K562 (cell line): ENCODE data around the gene AIDA. TPM values are rescaled to one million over a fixed set of nuclear protein-coding genes. Genes with fewer than 3 reads are reported as not detected.
A peak's percentile ranks its signal among the peaks of the same experiment; 100 is the strongest.

ENCODE experiments used
- CBFA2T3 ChIP-seq: fragments of 450-650 bp; IDR thresholded peaks from 2 replicates; pipeline ENCODE4 v1.6.1; 2017
- EHMT2 ChIP-seq: fragments of 450-650 bp; IDR thresholded peaks from 2 replicates; pipeline ENCODE4 v1.6.1; 2018; ENCODE audit warnings: antibody characterized with exemption
- ELF2 ChIP-seq: fragments of 250-450 bp; sonication (Bioruptor Pico); IDR thresholded peaks from 2 replicates; pipeline ENCODE4 v1.5.0; 2021; ENCODE audit warnings: mild to moderate bottlenecking
- HDGF ChIP-seq: fragments of 450-650 bp; IDR thresholded peaks from 2 replicates; pipeline ENCODE4 v1.6.1; 2016
- MIER1 ChIP-seq: fragments of 450-650 bp; IDR thresholded peaks from 2 replicates; pipeline ENCODE4 v1.6.1; 2016; ENCODE audit warnings: antibody characterized with exemption, mild to moderate bottlenecking, low read depth
- NCOA4 ChIP-seq: fragments of 450-650 bp; IDR thresholded peaks from 2 replicates; pipeline ENCODE4 v1.6.1; 2018; ENCODE audit warnings: mild to moderate bottlenecking; ENCODE audit not compliant: partially characterized antibody
- NFIX ChIP-seq: fragments of 250-450 bp; sonication (Bioruptor Pico); IDR thresholded peaks from 2 replicates; pipeline ENCODE4 v1.4.0; 2020; ENCODE audit warnings: low read depth, mild to moderate bottlenecking, moderate library complexity
- NR3C1 ChIP-seq: sonication (generic); formaldehyde crosslinking; IDR thresholded peaks from 2 replicates; pipeline ENCODE4 v1.8.1; 2022; ENCODE audit warnings: missing genetic modification reagents
- NR4A1 ChIP-seq, 2 experiments: fragments of 250-450 bp in 1 of 2; fragments of 450-650 bp in 1 of 2; sonication (Bioruptor Pico) in 1 of 2; IDR thresholded peaks; 2 replicates each; pipeline versions ENCODE4 v1.4.0 to v1.6.1; 2016 to 2020; ENCODE audit warnings: mild to moderate bottlenecking in 2 of 2, missing compliant biosample characterization in 1 of 2, missing genetic modification characterization in 1 of 2, moderate library complexity in 1 of 2
- PRPF4 ChIP-seq: fragments of 200-400 bp; formaldehyde crosslinking; IDR thresholded peaks from one replicate; pipeline ENCODE4 v1.6.1; 2017; ENCODE audit warnings: low read length, low read depth, mild to moderate bottlenecking; ENCODE audit not compliant: insufficient read depth, poor library complexity, severe bottlenecking
- PTTG1 ChIP-seq: fragments of 450-650 bp; IDR thresholded peaks from 2 replicates; pipeline ENCODE4 v1.6.1; 2016; ENCODE audit warnings: low read depth, mild to moderate bottlenecking, missing genetic modification characterization, missing compliant biosample characterization
- SAFB2 ChIP-seq: fragments of 200-400 bp; formaldehyde crosslinking; IDR thresholded peaks from 2 replicates; pipeline ENCODE4 v1.6.1; 2018; ENCODE audit warnings: borderline replicate concordance, low read length, low read depth, moderate library complexity; ENCODE audit not compliant: severe bottlenecking
- TCF3 ChIP-seq: sonication (generic); formaldehyde crosslinking; IDR thresholded peaks from 2 replicates; pipeline ENCODE4 v1.4.0; 2020; ENCODE audit warnings: mild to moderate bottlenecking, missing genetic modification reagents
- TCF7 ChIP-seq: sonication (generic); IDR thresholded peaks from 2 replicates; pipeline ENCODE4 v1.6.1; 2016; ENCODE audit warnings: antibody characterized with exemption, borderline replicate concordance
- TSC22D4 ChIP-seq: fragments of 450-650 bp; IDR thresholded peaks from 2 replicates; pipeline ENCODE4 v1.6.1; 2016; ENCODE audit warnings: missing genetic modification characterization, missing biosample characterization, control low read depth
- ZNF124 ChIP-seq: sonication (generic); formaldehyde crosslinking; IDR thresholded peaks from 2 replicates; pipeline ENCODE4 v1.8.1; 2022; ENCODE audit warnings: missing genetic modification reagents
- ZNF253 ChIP-seq: fragments of 250-450 bp; sonication (Bioruptor Pico); conservative IDR thresholded peaks from 2 replicates; pipeline ENCODE4 v1.6.1; 2021; ENCODE audit warnings: mild to moderate bottlenecking
- polyA plus RNA-seq, 8 experiments: library from polyadenylated mRNA; depleted of rRNA in 4 of 8; stranded (reverse) in 5 of 8; unstranded in 3 of 8; fragments of >200 nt; fragmentation: Nextera tagmentation in 2 of 8; fragmentation: Illumina TruSeq in 1 of 8; extraction: Ambion mirVana in 2 of 8; extraction: Trizol in 1 of 8; gene quantifications; 2 replicates each; pipeline versions ENCODE4 v1.2.1 to v1.2.3, GENCODE V29; 2011 to 2014; ENCODE audit warnings: inconsistent platforms in 1 of 8, missing spikeins in 1 of 8
- total RNA-seq, 7 experiments: library from RNA; depleted of rRNA in 6 of 7; stranded (reverse); fragments of >200 nt in 6 of 7; fragmentation: Illumina TruSeq in 2 of 7; extraction: Trizol in 2 of 7; gene quantifications; 2 replicates each; pipeline versions ENCODE4 v1.2.1 to v1.2.3, GENCODE V29; 2011 to 2021; ENCODE audit warnings: low replicate concordance in 1 of 7
- TF ChIP-seq, protein P1 (sequence below): fragments of 450-650 bp; IDR thresholded peaks from 2 replicates; pipeline ENCODE4 v1.6.1; 2017; ENCODE audit warnings: antibody characterized with exemption, mild to moderate bottlenecking
- TF ChIP-seq, protein P2 (sequence below): fragments of 250-450 bp; sonication (Bioruptor Pico); IDR thresholded peaks from 2 replicates; pipeline ENCODE4 v1.4.0; 2020

AIDA gene
- total and polyA plus RNA-seq, 9 of the 15 experiments (the other 6 are each of a cell fraction or from before 2014, with no cell fraction given): 18.2 to 77.9 (median 24.9) TPM

GRCh38 chr1:222711319-222712252 is 705 bp downstream of the AIDA start (continued):
- TF ChIP-seq ZNF253 (CRISPR knock-in tag): no peak
- no peak for TF ChIP-seq NFIX (CRISPR knock-in tag)
- TF ChIP-seq EHMT2: no peak
- TF ChIP-seq NCOA4: no peak
- TF ChIP-seq NR4A1 (CRISPR knock-in tag; IDR thresholded peaks at IDR 0.05): no peak
- no peak for TF ChIP-seq NR4A1 (tag; IDR thresholded peaks at IDR 0.05)
- TF ChIP-seq TSC22D4: no peak
- peak; percentile 91 for TF ChIP-seq TCF3 (CRISPR knock-in tag)
- TF ChIP-seq SAFB2: no peak
- no peak for TF ChIP-seq MIER1
- TF ChIP-seq TCF7: peak; percentile 69; the same call in 1 of the 2 replicates
- TF ChIP-seq HDGF: no peak; the same call in 1 of the 2 replicates
- no peak for TF ChIP-seq ZNF124 (CRISPR knock-in tag)
- TF ChIP-seq PRPF4: no peak
- TF ChIP-seq CBFA2T3: peak; percentile 93
- TF ChIP-seq, protein P1, sequence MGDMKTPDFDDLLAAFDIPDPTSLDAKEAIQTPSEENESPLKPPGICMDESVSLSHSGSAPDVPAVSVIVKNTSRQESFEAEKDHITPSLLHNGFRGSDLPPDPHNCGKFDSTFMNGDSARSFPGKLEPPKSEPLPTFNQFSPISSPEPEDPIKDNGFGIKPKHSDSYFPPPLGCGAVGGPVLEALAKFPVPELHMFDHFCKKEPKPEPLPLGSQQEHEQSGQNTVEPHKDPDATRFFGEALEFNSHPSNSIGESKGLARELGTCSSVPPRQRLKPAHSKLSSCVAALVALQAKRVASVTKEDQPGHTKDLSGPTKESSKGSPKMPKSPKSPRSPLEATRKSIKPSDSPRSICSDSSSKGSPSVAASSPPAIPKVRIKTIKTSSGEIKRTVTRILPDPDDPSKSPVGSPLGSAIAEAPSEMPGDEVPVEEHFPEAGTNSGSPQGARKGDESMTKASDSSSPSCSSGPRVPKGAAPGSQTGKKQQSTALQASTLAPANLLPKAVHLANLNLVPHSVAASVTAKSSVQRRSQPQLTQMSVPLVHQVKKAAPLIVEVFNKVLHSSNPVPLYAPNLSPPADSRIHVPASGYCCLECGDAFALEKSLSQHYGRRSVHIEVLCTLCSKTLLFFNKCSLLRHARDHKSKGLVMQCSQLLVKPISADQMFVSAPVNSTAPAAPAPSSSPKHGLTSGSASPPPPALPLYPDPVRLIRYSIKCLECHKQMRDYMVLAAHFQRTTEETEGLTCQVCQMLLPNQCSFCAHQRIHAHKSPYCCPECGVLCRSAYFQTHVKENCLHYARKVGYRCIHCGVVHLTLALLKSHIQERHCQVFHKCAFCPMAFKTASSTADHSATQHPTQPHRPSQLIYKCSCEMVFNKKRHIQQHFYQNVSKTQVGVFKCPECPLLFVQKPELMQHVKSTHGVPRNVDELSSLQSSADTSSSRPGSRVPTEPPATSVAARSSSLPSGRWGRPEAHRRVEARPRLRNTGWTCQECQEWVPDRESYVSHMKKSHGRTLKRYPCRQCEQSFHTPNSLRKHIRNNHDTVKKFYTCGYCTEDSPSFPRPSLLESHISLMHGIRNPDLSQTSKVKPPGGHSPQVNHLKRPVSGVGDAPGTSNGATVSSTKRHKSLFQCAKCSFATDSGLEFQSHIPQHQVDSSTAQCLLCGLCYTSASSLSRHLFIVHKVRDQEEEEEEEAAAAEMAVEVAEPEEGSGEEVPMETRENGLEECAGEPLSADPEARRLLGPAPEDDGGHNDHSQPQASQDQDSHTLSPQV: no peak
- TF ChIP-seq PTTG1 (tag): no peak
- TF ChIP-seq NR3C1: no peak
- TF ChIP-seq ELF2 (CRISPR knock-in tag): no peak
- TF ChIP-seq, protein P2, sequence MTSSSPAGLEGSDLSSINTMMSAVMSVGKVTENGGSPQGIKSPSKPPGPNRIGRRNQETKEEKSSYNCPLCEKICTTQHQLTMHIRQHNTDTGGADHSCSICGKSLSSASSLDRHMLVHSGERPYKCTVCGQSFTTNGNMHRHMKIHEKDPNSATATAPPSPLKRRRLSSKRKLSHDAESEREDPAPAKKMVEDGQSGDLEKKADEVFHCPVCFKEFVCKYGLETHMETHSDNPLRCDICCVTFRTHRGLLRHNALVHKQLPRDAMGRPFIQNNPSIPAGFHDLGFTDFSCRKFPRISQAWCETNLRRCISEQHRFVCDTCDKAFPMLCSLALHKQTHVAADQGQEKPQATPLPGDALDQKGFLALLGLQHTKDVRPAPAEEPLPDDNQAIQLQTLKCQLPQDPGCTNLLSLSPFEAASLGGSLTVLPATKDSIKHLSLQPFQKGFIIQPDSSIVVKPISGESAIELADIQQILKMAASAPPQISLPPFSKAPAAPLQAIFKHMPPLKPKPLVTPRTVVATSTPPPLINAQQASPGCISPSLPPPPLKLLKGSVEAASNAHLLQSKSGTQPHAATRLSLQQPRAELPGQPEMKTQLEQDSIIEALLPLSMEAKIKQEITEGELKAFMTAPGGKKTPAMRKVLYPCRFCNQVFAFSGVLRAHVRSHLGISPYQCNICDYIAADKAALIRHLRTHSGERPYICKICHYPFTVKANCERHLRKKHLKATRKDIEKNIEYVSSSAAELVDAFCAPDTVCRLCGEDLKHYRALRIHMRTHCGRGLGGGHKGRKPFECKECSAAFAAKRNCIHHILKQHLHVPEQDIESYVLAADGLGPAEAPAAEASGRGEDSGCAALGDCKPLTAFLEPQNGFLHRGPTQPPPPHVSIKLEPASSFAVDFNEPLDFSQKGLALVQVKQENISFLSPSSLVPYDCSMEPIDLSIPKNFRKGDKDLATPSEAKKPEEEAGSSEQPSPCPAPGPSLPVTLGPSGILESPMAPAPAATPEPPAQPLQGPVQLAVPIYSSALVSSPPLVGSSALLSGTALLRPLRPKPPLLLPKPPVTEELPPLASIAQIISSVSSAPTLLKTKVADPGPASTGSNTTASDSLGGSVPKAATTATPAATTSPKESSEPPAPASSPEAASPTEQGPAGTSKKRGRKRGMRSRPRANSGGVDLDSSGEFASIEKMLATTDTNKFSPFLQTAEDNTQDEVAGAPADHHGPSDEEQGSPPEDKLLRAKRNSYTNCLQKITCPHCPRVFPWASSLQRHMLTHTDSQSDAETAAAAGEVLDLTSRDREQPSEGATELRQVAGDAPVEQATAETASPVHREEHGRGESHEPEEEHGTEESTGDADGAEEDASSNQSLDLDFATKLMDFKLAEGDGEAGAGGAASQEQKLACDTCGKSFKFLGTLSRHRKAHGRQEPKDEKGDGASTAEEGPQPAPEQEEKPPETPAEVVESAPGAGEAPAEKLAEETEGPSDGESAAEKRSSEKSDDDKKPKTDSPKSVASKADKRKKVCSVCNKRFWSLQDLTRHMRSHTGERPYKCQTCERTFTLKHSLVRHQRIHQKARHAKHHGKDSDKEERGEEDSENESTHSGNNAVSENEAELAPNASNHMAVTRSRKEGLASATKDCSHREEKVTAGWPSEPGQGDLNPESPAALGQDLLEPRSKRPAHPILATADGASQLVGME (CRISPR knock-in tag): 0 out of 2 replicates have a peak, but pooled peaks have one; percentile 47
